HG02884 (cell line): ENCODE measurements around the gene ARHGDIB.

Experiments used
- ATAC-seq: cut with Tn5 transposase; IDR thresholded peaks from one replicate; pipeline ENCODE4 v1.9.1; 2021; ENCODE audit warnings: mild to moderate bottlenecking, moderate library complexity; ENCODE audit not compliant: unreplicated experiment

Gene ARHGDIB

GRCh38 chr12:14934511-14934910, 26.9 kb downstream of the ARHGDIB start:
- ATAC-seq, result no peak

DNA sequence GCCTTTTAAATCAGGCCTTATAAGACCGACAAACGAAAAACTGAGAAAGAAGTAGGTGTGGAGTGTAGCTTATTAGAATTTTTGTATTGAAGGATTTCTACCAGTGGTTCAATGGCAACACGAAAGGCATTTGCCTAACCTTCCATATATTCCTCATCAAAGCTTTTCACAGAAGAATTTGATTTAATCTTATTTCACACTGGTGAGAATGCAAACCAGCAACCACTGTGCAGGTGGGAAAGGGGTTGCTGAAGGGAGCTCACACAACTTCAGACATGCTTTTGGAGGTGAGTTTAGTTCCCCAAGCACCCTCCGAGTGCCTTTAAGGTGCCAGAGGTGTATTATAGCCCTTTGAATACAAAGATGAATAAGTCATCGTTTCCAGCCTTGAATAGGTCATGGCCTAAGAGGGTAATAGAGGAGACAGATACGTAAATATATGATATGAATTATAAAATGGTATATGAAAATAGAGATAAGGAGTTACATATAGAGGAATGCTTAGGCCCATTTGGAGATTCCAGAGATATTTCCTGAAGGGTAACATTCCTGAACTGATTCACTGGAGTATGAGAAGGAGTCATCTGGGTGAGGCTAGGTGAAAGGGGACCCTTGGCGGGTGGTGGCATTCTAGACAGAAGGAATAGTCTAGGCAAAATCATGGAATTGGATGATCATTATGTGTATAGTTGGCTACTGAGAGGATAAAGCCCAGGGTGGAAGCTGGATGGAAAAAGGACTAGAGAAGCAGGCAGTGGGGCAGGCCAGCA, 29.4 kb downstream of the ARHGDIB start:
- no peak for ATAC-seq

GRCh38 chr12:14931359-14931758, 30.0 kb downstream of the ARHGDIB start:
- no peak for ATAC-seq

- ATAC-seq, result no peak
These were observed 31.1 kb downstream of the ARHGDIB start for GRCh38 chr12:14930299-14930698.

DNA sequence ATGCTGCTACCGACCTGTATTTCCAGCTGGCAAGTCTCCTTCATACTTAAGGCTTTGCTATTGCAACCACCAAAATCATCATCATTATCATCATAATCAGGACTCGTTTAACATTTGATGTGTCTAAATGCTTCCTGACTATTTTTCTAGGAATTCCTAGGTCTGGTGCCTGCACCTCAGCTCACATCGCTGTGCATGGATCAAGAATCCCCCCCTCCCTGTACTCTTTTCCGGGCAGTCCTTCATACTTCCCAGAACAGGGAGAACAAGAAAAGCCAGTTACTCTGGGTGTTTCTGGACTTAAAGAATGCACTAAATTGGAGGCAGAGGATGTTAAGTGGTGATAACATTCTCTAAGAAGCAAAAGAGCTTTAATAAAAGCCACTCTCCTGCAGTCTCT, 32.5 kb downstream of the ARHGDIB start:
- ATAC-seq, result no peak

GRCh38 chr12:14927267-14927666, 34.1 kb downstream of the ARHGDIB start:
- ATAC-seq, result no peak

GRCh38 chr12:14924541-14924940, 36.9 kb downstream of the ARHGDIB start:
- no peak for ATAC-seq

- no peak for ATAC-seq
These were observed 37.5 kb downstream of the ARHGDIB start for GRCh38 chr12:14923944-14924343.

- ATAC-seq, result no peak
These were observed 40.2 kb downstream of the ARHGDIB start for GRCh38 chr12:14921218-14921617.

- ATAC-seq, result no peak
These were observed 40.8 kb downstream of the ARHGDIB start for GRCh38 chr12:14920475-14921126.

GRCh38 chr12:14919455-14919854, 41.9 kb downstream of the ARHGDIB start:
- no peak for ATAC-seq

- no peak for ATAC-seq
These were observed 45.7 kb downstream of the ARHGDIB start for GRCh38 chr12:14915736-14916135.

GRCh38 chr12:14913381-14913781, 48.0 kb downstream of the ARHGDIB start:
- ATAC-seq, result no peak

GRCh38 chr12:14911131-14911530, 50.3 kb downstream of the ARHGDIB start:
- ATAC-seq, result no peak

- no peak for ATAC-seq
These were observed 51.1 kb downstream of the ARHGDIB start for GRCh38 chr12:14910090-14910915.

DNA sequence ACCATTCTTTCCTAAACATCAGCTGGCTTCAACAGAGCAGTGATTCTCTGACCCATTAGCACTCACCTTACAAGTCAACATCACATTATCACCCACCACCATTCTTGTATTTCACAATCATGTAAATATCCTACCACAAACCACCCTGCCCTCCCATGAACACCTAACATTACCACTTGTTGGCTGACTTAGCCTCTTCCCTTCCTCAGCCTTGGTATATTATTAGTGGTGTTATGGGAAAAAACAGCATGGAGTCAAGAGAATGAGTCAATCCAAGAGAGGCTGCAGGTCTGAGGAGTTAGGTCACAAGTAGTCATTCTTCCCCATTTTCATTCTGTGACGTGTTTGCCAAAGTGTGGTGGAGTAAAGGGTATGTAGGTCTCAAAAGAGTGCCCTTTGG, 53.4 kb downstream of the ARHGDIB start:
- ATAC-seq, result no peak

GRCh38 chr12:14906114-14906513, 55.3 kb downstream of the ARHGDIB start:
- no peak for ATAC-seq

- ATAC-seq, result no peak
These were observed 56.0 kb downstream of the ARHGDIB start for GRCh38 chr12:14905269-14906004.

DNA sequence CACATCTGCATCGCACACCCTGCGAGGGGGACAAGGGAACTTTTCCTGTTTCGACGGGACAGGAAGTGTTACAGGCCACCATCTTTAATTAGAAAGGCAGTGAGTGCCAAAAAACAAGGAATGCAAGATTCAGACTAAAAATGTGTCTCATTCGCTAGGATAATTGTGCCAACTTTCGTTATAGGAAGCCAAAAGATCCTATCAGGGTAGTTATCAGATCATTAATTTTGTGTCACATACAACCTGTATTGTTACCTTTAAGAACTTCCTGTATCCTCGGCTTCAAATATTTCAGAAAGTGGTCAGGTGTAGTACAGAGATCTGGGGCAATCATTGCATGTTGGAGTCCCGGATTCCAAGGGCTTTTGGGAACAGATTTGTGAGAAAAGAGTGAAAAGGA, 56.5 kb downstream of the ARHGDIB start:
- no peak for ATAC-seq

- no peak for ATAC-seq
These were observed 57.9 kb downstream of the ARHGDIB start for GRCh38 chr12:14903386-14904098.
